Loucy (cell line): ENCODE data around the gene TTC21A.
A peak's percentile ranks its signal among the peaks of the same experiment; 100 is the strongest.

Experiments
- H2AFZ ChIP-seq: fragments of 200-600 bp; sonication (generic); 2 replicates; pipeline ENCODE4 v1.6.0; 2016; ENCODE audit warnings: antibody characterized with exemption, mild to moderate bottlenecking, low read length, moderate library complexity
- H3F3A ChIP-seq: fragments of 200-600 bp; 2 replicates; pipeline ENCODE4 v1.6.0; 2016; ENCODE audit warnings: antibody characterized with exemption, low read depth, mild to moderate bottlenecking
- H3K27me3 ChIP-seq: fragments of 200-600 bp; sonication (generic); 2 replicates; pipeline ENCODE4 v1.6.1; 2014; ENCODE audit warnings: low read length, mild to moderate bottlenecking; ENCODE audit not compliant: insufficient read depth, poor library complexity, severe bottlenecking
- H3K36me3 ChIP-seq: fragments of 200-600 bp; sonication (generic); 2 replicates; pipeline ENCODE4 v1.6.1; 2016; ENCODE audit warnings: low read length; ENCODE audit not compliant: insufficient read depth
- H3K4me1 ChIP-seq: fragments of 200-600 bp; sonication (generic); 2 replicates; pipeline ENCODE4 v1.5.1; 2014; ENCODE audit warnings: low read length, mild to moderate bottlenecking; ENCODE audit not compliant: insufficient read depth, poor library complexity, severe bottlenecking
- H3K4me2 ChIP-seq: fragments of 200-600 bp; sonication (generic); 2 replicates; pipeline ENCODE4 v1.6.0; 2014; ENCODE audit warnings: antibody characterized with exemption, low read length, low read depth, mild to moderate bottlenecking; ENCODE audit not compliant: poor library complexity, severe bottlenecking
- H3K4me3 ChIP-seq: fragments of 200-600 bp; sonication (generic); 2 replicates; pipeline ENCODE4 v1.5.1; 2014; ENCODE audit warnings: low read length, mild to moderate bottlenecking, mixed read lengths; ENCODE audit not compliant: poor library complexity, severe bottlenecking
- H3K79me2 ChIP-seq: fragments of 200-600 bp; sonication (generic); 2 replicates; pipeline ENCODE4 v1.6.1; 2014; ENCODE audit warnings: low read length; ENCODE audit not compliant: insufficient read depth
- H3K9ac ChIP-seq: fragments of 200-600 bp; sonication (generic); 2 replicates; pipeline ENCODE4 v1.6.0; 2014; ENCODE audit warnings: mild to moderate bottlenecking, low read depth, low read length, moderate library complexity; ENCODE audit not compliant: poor library complexity, severe bottlenecking
- H3K9me2 ChIP-seq: fragments of 200-600 bp; sonication (generic); replicated peaks from 2 replicates; pipeline ENCODE4 v1.6.1; 2016; ENCODE audit warnings: low read depth, low read length, mixed read lengths
- H3K9me3 ChIP-seq: fragments of 200-600 bp; sonication (generic); 2 replicates; pipeline ENCODE4 v1.6.1; 2014; ENCODE audit warnings: mild to moderate bottlenecking, antibody characterized with exemption, low read length, low read depth; ENCODE audit not compliant: insufficient read depth
- H4K20me1 ChIP-seq: fragments of 200-600 bp; sonication (generic); 2 replicates; pipeline ENCODE4 v1.6.0; 2014; ENCODE audit warnings: antibody characterized with exemption, low read length, mild to moderate bottlenecking; ENCODE audit not compliant: insufficient read depth, poor library complexity, severe bottlenecking
- CTCF ChIP-seq: fragments of 200-600 bp; sonication (generic); conservative IDR thresholded peaks from 2 replicates; pipeline ENCODE4 v1.5.1; 2014; ENCODE audit warnings: mild to moderate bottlenecking, antibody characterized with exemption, low read length
- EZH2phosphoT487 ChIP-seq: fragments of 200-600 bp; IDR thresholded peaks from 2 replicates; pipeline ENCODE4 v1.6.1; 2018; ENCODE audit warnings: antibody characterized with exemption, mild to moderate bottlenecking, moderate library complexity, borderline replicate concordance

Gene TTC21A

GRCh38 chr3:39063143-39063542 is 44.3 kb upstream of the TTC21A start:
- TF ChIP-seq EZH2phosphoT487 (no peak), CTCF (no peak)
- H3K4me1 ChIP-seq: peaks cover 15% of the 10 kb centered on the region

GRCh38 chr3:39064646-39065045 is 42.8 kb upstream of the TTC21A start:
- Histone ChIP-seq H3F3A (no peaks in the 10 kb centered on the region), H3K9ac (no peak overlapping the region), H2AFZ (no peak overlapping the region), H3K27me3 (no peaks in the 10 kb centered on the region), H3K79me2 (peaks cover 28% of the 10 kb centered on the region), H3K9me3 (no peaks in the 10 kb centered on the region), H3K4me1 (peaks cover 15% of the 10 kb centered on the region), H4K20me1 (peaks cover 6% of the 10 kb centered on the region), H3K4me3 (no peak overlapping the region), H3K36me3 (peaks cover 48% of the 10 kb centered on the region), H3K4me2 (no peak overlapping the region), H3K9me2 (no peaks in the 10 kb centered on the region)
- no peak for TF ChIP-seq CTCF
- TF ChIP-seq EZH2phosphoT487: no peak

More at GRCh38 chr3:39063143-39063542, 44.3 kb upstream of the TTC21A start:
- Histone ChIP-seq H3K4me3 (no peak overlapping the region), H3K79me2 (peaks cover 43% of the 10 kb centered on the region), H3K9me3 (no peaks in the 10 kb centered on the region), H4K20me1 (peaks cover 12% of the 10 kb centered on the region), H3K9me2 (no peaks in the 10 kb centered on the region), H3K9ac (no peak overlapping the region), H3K4me2 (no peak overlapping the region), H2AFZ (no peak overlapping the region), H3K36me3 (peaks cover 36% of the 10 kb centered on the region), H3K27me3 (no peaks in the 10 kb centered on the region), H3F3A (no peaks in the 10 kb centered on the region)

- Histone ChIP-seq H3K9me3 (no peaks in the 10 kb centered on the region), H3K9ac (no peak overlapping the region), H3K36me3 (peaks cover 53% of the 10 kb centered on the region), H3K27me3 (no peaks in the 10 kb centered on the region), H3K9me2 (no peaks in the 10 kb centered on the region), H3K4me3 (no peak overlapping the region), H2AFZ (no peak overlapping the region), H3F3A (no peaks in the 10 kb centered on the region), H4K20me1 (peaks cover 5% of the 10 kb centered on the region), H3K79me2 (peaks cover 23% of the 10 kb centered on the region), H3K4me2 (no peak overlapping the region), H3K4me1 (peaks cover 15% of the 10 kb centered on the region)
- TF ChIP-seq CTCF: peak; percentile 70
- no peak for TF ChIP-seq EZH2phosphoT487
Measured at GRCh38 chr3:39065197-39065596, 42.3 kb upstream of the TTC21A start.
